MG63 (cell line): Measurements from ENCODE around the gene EGLN2. TPM values are rescaled to one million over a fixed set of nuclear protein-coding genes. Genes with fewer than 3 reads are reported as not detected.
A peak's percentile ranks its signal among the peaks of the same experiment; 100 is the strongest.
"Not testable (repeated sequence)": the region's sequence is repeated elsewhere in the genome, so short reads cannot be mapped to it uniquely, and the experiment has no call there.

Experiments
- DNase-seq: peaks from one replicate; pipeline ENCODE4 v3.0.0-alpha.2; 2020
- H3K27me3 ChIP-seq: fragments of 250-450 bp; sonication (Bioruptor Pico); 2 replicates; pipeline ENCODE4 v1.5.1; 2020; ENCODE audit warnings: mild to moderate bottlenecking, moderate library complexity
- H3K36me3 ChIP-seq: fragments of 250-450 bp; sonication (Bioruptor Pico); 2 replicates; pipeline ENCODE4 v1.5.1; 2020; ENCODE audit warnings: mild to moderate bottlenecking, moderate library complexity
- H3K4me3 ChIP-seq: fragments of 250-450 bp; sonication (Bioruptor Pico); 2 replicates; pipeline ENCODE4 v1.5.1; 2020; ENCODE audit warnings: mild to moderate bottlenecking, moderate library complexity
- H3K9me3 ChIP-seq: fragments of 250-450 bp; sonication (Bioruptor Pico); 2 replicates; pipeline ENCODE4 v1.5.1; 2020; ENCODE audit warnings: mild to moderate bottlenecking, moderate library complexity
- total RNA-seq: library from RNA; depleted of rRNA; stranded (reverse); fragments of >200 nt; shearing (Covaris generic); gene quantifications from 2 replicates; pipeline ENCODE4 v1.2.3, GENCODE V29; 2014; ENCODE audit warnings: low replicate concordance

Gene EGLN2
- total RNA-seq, 1 experiment from 2014 or later = 140 TPM

- not testable (repeated sequence) for H3K27me3 ChIP-seq, H3K36me3 ChIP-seq, DNase-seq, H3K4me3 ChIP-seq, H3K9me3 ChIP-seq
Observed at GRCh38 chr19:40822704-40823553, 23.9 kb downstream of the EGLN2 start.

GRCh38 chr19:40824916-40825315, 25.9 kb downstream of the EGLN2 start:
- not testable (repeated sequence) for H3K9me3 ChIP-seq, H3K36me3 ChIP-seq, H3K27me3 ChIP-seq, H3K4me3 ChIP-seq, DNase-seq

- H3K9me3 ChIP-seq, H3K4me3 ChIP-seq, H3K27me3 ChIP-seq, H3K36me3 ChIP-seq, DNase-seq: not testable (repeated sequence)
Observed at GRCh38 chr19:40825460-40826095, 26.6 kb downstream of the EGLN2 start.

GRCh38 chr19:40826312-40826698, 27.3 kb downstream of the EGLN2 start:
- not testable (repeated sequence) for DNase-seq, H3K27me3 ChIP-seq, H3K36me3 ChIP-seq, H3K9me3 ChIP-seq, H3K4me3 ChIP-seq

DNA sequence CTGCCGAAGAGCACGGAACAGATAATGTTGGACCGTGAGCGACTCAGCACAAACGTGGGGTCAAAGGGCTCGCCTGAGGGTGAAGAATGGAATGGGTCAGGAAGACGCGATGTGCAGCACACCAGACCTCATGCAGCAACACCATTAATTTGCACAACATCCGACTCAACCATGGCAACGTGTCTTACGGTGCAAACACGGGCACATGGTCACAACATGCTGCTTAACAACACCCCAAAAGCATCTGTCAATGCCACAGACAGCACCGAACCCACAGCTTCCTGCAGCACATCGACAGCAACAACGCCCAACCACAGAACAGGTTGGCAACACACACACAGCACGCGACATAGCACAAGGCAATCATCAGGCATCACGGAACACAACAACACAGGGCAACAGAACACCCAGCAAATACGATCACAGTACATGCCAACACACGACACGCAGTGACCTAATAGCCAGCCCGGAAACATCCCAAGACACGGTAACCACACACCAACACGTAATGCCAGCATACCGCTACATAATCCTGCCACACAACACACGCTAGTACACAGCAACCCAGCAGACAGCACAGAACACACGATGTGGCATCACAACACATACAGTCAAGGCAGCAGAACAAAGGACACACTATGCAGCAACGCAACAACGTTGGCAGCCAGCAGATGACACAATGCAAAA, 27.9 kb downstream of the EGLN2 start:
- H3K27me3 ChIP-seq, DNase-seq, H3K9me3 ChIP-seq, H3K4me3 ChIP-seq, H3K36me3 ChIP-seq: not testable (repeated sequence)

DNA sequence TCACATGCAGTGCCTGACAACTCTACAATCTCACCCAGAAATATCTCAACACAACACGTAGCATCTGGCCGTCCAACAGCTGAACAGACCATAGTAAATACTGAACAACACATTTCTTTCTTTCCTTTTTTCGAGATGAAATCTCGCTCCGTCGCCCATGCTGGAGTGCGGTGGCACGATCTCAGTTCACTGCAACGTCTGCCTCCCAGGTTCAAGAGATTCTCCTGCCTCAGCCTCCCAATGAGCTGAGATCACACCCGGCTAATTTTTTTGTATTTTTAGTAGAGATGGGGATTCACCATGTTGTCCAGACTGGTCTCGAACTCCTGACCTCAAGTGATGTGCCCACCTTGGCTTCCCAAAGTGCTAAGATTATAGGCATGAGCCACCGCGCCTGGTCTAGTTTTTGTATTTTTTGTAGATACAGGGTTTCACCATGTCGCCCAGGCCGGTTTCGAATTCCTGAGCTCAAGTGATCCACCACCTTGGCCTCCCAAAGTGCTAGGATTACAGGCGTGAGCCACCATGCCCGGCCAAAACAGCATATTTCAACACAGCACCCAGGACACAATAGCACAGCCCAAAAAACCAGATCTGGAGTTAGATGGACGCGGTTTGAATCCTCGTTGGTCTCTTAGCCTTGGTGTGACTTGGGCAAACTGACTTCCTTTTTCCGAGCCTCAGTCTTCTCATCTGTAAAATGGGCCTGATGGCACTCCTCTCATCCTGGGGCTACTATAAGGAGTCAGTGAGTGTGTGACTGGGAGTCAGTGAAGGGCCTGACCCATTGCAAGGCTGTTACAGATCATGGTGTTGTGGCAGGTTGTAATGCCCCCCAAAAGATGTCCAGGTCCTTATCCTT, 28.6 kb downstream of the EGLN2 start:
- no peak for DNase-seq
- Histone ChIP-seq H3K4me3 (no peak overlapping the region), H3K36me3 (peaks cover 5% of the 10 kb centered on the region; the same call in 1 of the 2 replicates), H3K9me3 (no peaks in the 10 kb centered on the region; the same call in 1 of the 2 replicates), H3K27me3 (no peaks in the 10 kb centered on the region)

- no peaks in the 10 kb centered on the region; the same call in 1 of the 2 replicates for H3K9me3 ChIP-seq
- H3K36me3 ChIP-seq = peaks cover 5% of the 10 kb centered on the region; the same call in 1 of the 2 replicates
- H3K27me3 ChIP-seq = no peaks in the 10 kb centered on the region
- no peak overlapping the region for H3K4me3 ChIP-seq
- no peak for DNase-seq
Observed at GRCh38 chr19:40829205-40829604, 30.2 kb downstream of the EGLN2 start.

DNA sequence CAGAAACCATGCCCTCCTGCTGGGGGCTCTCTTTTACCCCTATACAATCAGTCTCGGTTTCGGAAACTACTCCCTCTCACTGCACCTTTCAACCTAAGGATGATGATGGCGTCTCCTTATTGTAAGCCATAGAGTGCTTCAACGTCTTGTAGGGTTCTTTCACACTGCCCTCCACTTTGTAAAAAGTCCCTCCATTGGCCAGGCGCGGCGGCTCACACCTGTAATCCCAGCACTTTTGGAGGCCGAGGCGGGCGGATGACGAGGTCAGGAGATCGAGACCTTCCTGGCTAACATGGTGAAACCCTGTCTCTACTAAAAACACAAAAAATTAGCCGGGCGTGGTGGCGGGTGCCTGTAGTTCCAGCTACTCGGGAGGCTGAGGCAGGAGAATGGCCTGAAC, 31.8 kb downstream of the EGLN2 start:
- DNase-seq, H3K4me3 ChIP-seq, H3K27me3 ChIP-seq: not testable (repeated sequence)

DNA sequence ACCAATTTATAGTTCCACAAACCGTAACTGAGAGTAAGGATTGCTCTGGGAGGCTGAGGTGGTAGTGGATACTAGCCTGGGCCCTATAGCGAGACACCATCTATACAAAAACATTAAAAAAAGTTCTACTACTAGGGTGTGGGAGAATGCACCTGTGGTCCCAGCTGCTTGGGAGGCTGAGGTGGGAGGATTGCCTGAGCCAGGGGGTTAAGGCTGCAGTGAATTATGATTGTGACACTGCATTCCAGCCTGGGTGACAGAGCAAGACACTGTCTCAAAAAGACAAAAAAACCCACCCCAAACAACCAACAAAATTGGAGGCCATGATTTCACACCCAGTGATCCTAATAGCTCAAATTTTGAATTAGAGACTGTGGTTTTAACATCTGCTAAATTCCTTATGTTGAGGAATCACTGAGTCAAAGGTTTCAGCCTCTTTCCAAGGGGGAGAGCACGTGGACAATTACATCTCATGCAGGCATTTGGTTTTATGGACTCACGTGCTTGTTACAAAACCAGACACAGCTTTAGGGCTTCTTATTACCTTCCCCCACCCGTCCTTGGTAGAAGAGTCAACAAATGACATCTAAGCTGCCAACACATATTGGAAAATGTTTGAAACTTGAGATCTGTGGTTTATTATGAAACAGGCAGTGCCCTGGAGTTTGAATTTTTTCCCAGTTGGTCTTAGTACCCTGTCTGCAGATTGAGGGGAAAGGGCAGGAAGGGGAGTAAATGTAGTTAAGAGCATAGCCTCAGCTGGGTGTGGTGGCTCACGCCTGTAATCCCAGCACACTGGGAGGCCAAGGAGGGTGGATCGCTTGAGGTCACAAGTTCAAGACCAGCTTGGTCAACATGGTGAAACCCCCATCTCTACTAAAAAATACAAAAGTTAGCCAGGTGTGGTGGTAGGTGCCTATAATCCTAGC, 32.8 kb downstream of the EGLN2 start:
- Histone ChIP-seq H3K4me3 (no peak overlapping the region), H3K9me3 (no peaks in the 10 kb centered on the region; the same call in 1 of the 2 replicates), H3K36me3 (peaks cover 4% of the 10 kb centered on the region; the same call in 1 of the 2 replicates), H3K27me3 (no peaks in the 10 kb centered on the region)
- peak; percentile 75 for DNase-seq

More for the DNA sequence above, 31.8 kb downstream of the EGLN2 start:
- H3K9me3 ChIP-seq, H3K36me3 ChIP-seq: not testable (repeated sequence)

DNA sequence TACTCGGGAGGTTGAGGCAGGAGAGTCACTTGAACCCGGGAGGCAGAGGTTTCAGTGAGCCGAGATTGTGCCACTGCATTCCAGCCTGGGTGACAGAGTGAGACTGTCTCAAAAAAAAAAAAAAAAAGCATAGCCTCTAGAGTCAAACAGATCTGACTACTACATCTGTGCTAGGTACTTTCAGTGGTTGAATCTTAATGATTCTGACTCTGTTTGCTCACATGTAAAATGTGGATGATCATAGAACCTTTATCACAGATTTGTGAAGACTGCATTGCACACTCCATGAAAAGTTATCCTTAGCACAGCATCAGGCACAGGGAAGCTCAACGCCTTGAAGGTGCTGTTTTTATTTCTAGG, 33.4 kb downstream of the EGLN2 start:
- H3K4me3 ChIP-seq, H3K27me3 ChIP-seq, DNase-seq, H3K9me3 ChIP-seq, H3K36me3 ChIP-seq: not testable (repeated sequence)

DNA sequence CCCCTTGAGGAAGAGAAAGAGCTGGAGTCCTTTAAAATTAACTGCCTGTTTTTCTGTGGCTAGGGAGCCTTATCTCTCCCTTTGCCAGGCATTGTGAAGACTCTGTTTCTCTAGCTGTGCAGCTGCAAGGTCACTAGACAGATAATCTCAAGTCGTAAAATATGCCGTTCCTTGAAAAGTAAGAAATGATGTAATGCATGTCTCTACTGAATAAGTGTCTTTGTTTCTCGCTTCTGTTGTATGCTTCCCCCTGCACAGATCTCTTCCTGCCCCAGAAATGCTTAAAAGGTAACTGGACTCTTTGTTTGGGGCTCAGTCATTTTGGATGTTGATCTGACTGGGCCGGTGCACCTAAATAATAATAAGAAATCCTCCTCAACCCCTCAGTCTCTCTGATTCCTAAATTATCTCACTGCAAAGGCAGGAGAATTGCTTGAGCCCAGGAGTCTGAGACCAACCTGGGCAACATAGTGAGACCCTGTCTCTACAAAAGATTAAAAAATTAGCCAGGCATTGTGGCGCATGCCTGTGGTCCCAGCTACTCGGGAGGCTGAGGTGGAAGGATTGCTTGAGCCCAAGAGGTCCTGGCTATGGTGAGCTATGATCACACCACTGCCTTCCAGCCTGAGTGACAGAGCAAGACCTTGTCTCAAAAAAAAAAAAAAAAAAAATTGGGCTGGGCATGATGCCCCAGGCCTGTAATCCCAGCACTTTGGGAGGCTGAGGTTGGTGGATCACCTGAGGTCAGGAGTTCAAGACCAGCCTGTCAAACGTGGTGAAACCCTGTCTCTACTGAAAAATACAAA, 34.9 kb downstream of the EGLN2 start:
- DNase-seq, H3K36me3 ChIP-seq, H3K9me3 ChIP-seq, H3K4me3 ChIP-seq, H3K27me3 ChIP-seq: not testable (repeated sequence)

- Histone ChIP-seq H3K9me3 (no peaks in the 10 kb centered on the region; the same call in 1 of the 2 replicates), H3K4me3 (no peak overlapping the region), H3K27me3 (no peaks in the 10 kb centered on the region), H3K36me3 (no peaks in the 10 kb centered on the region)
- DNase-seq = no peak
Observed at GRCh38 chr19:40836754-40837429, 37.9 kb downstream of the EGLN2 start.

GRCh38 chr19:40838477-40838876, 39.5 kb downstream of the EGLN2 start:
- DNase-seq, H3K27me3 ChIP-seq, H3K4me3 ChIP-seq: not testable (repeated sequence)

DNA sequence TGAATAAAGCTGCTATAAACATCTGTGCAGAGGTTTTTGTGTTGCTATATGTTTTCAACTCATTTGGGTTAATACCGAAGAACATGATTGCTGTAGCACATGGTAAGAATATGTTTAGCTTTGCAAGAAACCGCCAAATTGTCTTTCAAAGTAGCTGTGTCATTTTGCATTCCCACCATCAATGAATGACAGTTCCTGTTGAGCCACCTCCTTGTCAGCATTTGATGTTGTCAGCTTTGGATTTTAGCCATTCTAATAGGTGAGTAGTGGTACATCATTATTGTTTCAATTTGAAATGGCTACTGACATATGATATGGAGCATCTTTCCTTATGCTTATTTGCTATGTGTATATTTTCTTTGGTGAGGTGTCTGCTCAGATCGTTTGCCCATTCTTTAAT, 43.0 kb downstream of the EGLN2 start:
- H3K36me3 ChIP-seq, H3K27me3 ChIP-seq, H3K4me3 ChIP-seq, H3K9me3 ChIP-seq, DNase-seq: not testable (repeated sequence)

More at GRCh38 chr19:40838477-40838876, 39.5 kb downstream of the EGLN2 start:
- H3K36me3 ChIP-seq, H3K9me3 ChIP-seq: not testable (repeated sequence)
